GM12878 (cell line): ENCODE data around the gene SYS1. TPM values are rescaled to one million over a fixed set of nuclear protein-coding genes. Genes with fewer than 3 reads are reported as not detected.

Experiments
- ATAC-seq: fragments of 200-7000 bp; cut with Tn5 transposase; 3 replicates; pipeline ENCODE4 v1.9.1; 2020; ENCODE audit warnings: mild to moderate bottlenecking, moderate library complexity
- BruUV-seq: library from RNA; stranded (reverse); fragments of 400-500 nt; replicated peaks from 2 replicates; lab custom pipeline; 2021; lab: Mats Ljungman, UMichigan
- CTCF ChIA-PET: fragments of 300-600 bp; sonication (Branson Sonifier 250); formaldehyde crosslinking; extraction: SDS; loops from one replicate; lab custom pipeline; 2021; ENCODE audit warnings: inconsistent platforms; lab: Yijun Ruan, JAX
- POLR2A ChIA-PET: fragments of 350-600 bp; formaldehyde crosslinking; extraction: SDS; loops from one replicate; lab custom pipeline; 2021; ENCODE audit warnings: inconsistent platforms; lab: Charles Lee
- RAD21 ChIA-PET: fragments of 300-600 bp; sonication (Branson Sonifier 250); formaldehyde crosslinking; loops from one replicate; lab custom pipeline; 2023; ENCODE audit warnings: antibody characterized with exemption; ENCODE audit not compliant: unreplicated experiment; lab: Charles Lee
- SMC1A ChIA-PET: fragments of 300-600 bp; sonication (Branson Sonifier 250); formaldehyde crosslinking; loops from one replicate; lab custom pipeline; 2023; ENCODE audit not compliant: unreplicated experiment, uncharacterized antibody; lab: Charles Lee
- DNase-seq: peaks from one replicate; pipeline ENCODE4 v3.0.0-alpha.2; 2011; ENCODE audit warnings: low read depth, low spot score
- FAIRE-seq: peaks from 3 replicates; lab custom pipeline; 2011; peaks lifted over from hg19 to GRCh38; lab: Jason Lieb, UNC
- H2AFZ ChIP-seq: 2 replicates; pipeline ENCODE4 v1.6.0; 2011; ENCODE audit warnings: low read depth, low read length, control low read depth; ENCODE audit not compliant: control insufficient read depth
- H3K27ac ChIP-seq: 2 replicates; pipeline ENCODE4 v1.5.1; 2011; ENCODE audit warnings: control low read depth; ENCODE audit not compliant: control insufficient read depth, insufficient read depth
- H3K27me3 ChIP-seq, 2 experiments: replicated peaks in 1 of 2; 2 replicates each; pipeline versions ENCODE4 v1.6.0 to v1.6.1; 2011; ENCODE audit warnings: low read length in 1 of 2; ENCODE audit not compliant: control insufficient read depth in 2 of 2, insufficient read depth in 2 of 2
- H3K36me3 ChIP-seq, 2 experiments: 2 replicates each; pipeline ENCODE4 v1.5.1; 2011; ENCODE audit warnings: low read length in 1 of 2; ENCODE audit not compliant: control insufficient read depth in 2 of 2, insufficient read depth in 2 of 2
- H3K4me1 ChIP-seq: 2 replicates; pipeline ENCODE4 v1.6.1; 2011; ENCODE audit warnings: mild to moderate bottlenecking, low read length, moderate library complexity, mixed read lengths; ENCODE audit not compliant: control insufficient read depth, insufficient read depth
- H3K4me2 ChIP-seq: 2 replicates; pipeline ENCODE4 v1.6.0; 2011; ENCODE audit warnings: control low read depth; ENCODE audit not compliant: control insufficient read depth, insufficient read depth
- H3K4me3 ChIP-seq: fragments of 200-600 bp; sonication (generic); 2 replicates; pipeline ENCODE4 v1.5.1; 2016
- H3K79me2 ChIP-seq: 2 replicates; pipeline ENCODE4 v1.6.0; 2011; ENCODE audit warnings: low read length; ENCODE audit not compliant: control insufficient read depth, insufficient read depth
- H3K9ac ChIP-seq: 2 replicates; pipeline ENCODE4 v1.8.0; 2011; ENCODE audit warnings: low read length, control low read depth, mixed read lengths; ENCODE audit not compliant: control insufficient read depth, insufficient read depth
- H3K9me3 ChIP-seq: replicated peaks from 3 replicates; pipeline ENCODE4 v1.5.1; 2011; ENCODE audit warnings: mild to moderate bottlenecking, low read length; ENCODE audit not compliant: control insufficient read depth, insufficient read depth
- H4K20me1 ChIP-seq: 2 replicates; pipeline ENCODE4 v1.6.0; 2011; ENCODE audit not compliant: control insufficient read depth, insufficient read depth
- BCL3 ChIP-seq: IDR thresholded peaks from 2 replicates; pipeline ENCODE4 v1.6.1; 2011; ENCODE audit warnings: borderline replicate concordance, low read depth, mild to moderate bottlenecking, moderate library complexity, low read length; ENCODE audit not compliant: insufficient read depth, poor library complexity, severe bottlenecking
- EED ChIP-seq: sonication (generic); IDR thresholded peaks from 2 replicates; pipeline ENCODE4 v1.6.1; 2016; ENCODE audit warnings: antibody characterized with exemption, low read depth
- EGR1 ChIP-seq, 2 experiments: IDR thresholded peaks; 1 replicate in 1 of 2; 2 replicates in 1 of 2; pipeline ENCODE4 v1.6.1; 2011 to 2012; ENCODE audit warnings: low read depth in 2 of 2, low read length in 2 of 2, borderline replicate concordance in 1 of 2, mild to moderate bottlenecking in 1 of 2, moderate library complexity in 1 of 2
- MLLT1 ChIP-seq: fragments of 450-650 bp; IDR thresholded peaks from 2 replicates; pipeline ENCODE4 v1.6.1; 2016; ENCODE audit warnings: mild to moderate bottlenecking
- MXI1 ChIP-seq: fragments of 150-350 bp; IDR thresholded peaks from 2 replicates; pipeline ENCODE4 v1.6.1; 2011; ENCODE audit warnings: low read depth, mild to moderate bottlenecking, inconsistent platforms, low read length, improper control_type of control experiment
- MYC ChIP-seq: IDR thresholded peaks from 2 replicates; pipeline ENCODE4 v1.6.1; 2011; ENCODE audit warnings: mild to moderate bottlenecking, low read length, moderate library complexity, inconsistent platforms; ENCODE audit not compliant: insufficient read depth, insufficient replicate concordance, insufficient read length, severe bottlenecking
- POLR2AphosphoS2 ChIP-seq: IDR thresholded peaks from 2 replicates; pipeline ENCODE4 v1.6.1; 2011; ENCODE audit warnings: low read depth, mild to moderate bottlenecking, low read length, improper control_type of control experiment, moderate library complexity
- SMARCA5 ChIP-seq: fragments of 450-650 bp; IDR thresholded peaks from 2 replicates; pipeline ENCODE4 v1.6.1; 2017; ENCODE audit warnings: mild to moderate bottlenecking
- ZNF687 ChIP-seq: fragments of 450-650 bp; IDR thresholded peaks from 2 replicates; pipeline ENCODE4 v1.6.1; 2017; ENCODE audit warnings: mild to moderate bottlenecking, moderate library complexity
- WGBS: methylation state at CpG from one replicate; pipeline ENCODE4 v1.1.6; 2016; ENCODE audit warnings: low lambda C conversion rate; ENCODE audit not compliant: insufficient replicate concordance, insufficient coverage; ENCODE audit errors: missing lambda C conversion rate; 5-methylcytosine and 5-hydroxymethylcytosine counted together
- in situ Hi-C: fragments of 300-500 bp; cut with MboI; formaldehyde crosslinking; loops from 9 replicates; pipeline ENCODE4 v1.14.3; 2018; ENCODE audit warnings: mixed read lengths
- intact Hi-C: fragments of 100-400 bp; cut with micrococcal nuclease; formaldehyde crosslinking; loops from one replicate; pipeline ENCODE4 v1.14.2; 2022; ENCODE audit not compliant: unreplicated experiment
- polyA plus RNA-seq, 11 experiments: library from polyadenylated mRNA; depleted of rRNA in 4 of 11; unstranded in 6 of 11; stranded (reverse) in 5 of 11; fragments of >200 nt; fragmentation: Nextera tagmentation in 4 of 11; fragmentation: Illumina TruSeq in 1 of 11; extraction: Ambion mirVana in 4 of 11; extraction: Trizol in 1 of 11; gene quantifications; 1 replicate in 1 of 11; 2 replicates in 10 of 11; pipeline versions ENCODE4 v1.2.1 to v1.2.3, GENCODE V29; 2011 to 2016; ENCODE audit warnings: inconsistent platforms in 2 of 11, missing spikeins in 2 of 11, low read depth in 1 of 11
- total RNA-seq, 4 experiments: library from RNA; depleted of rRNA in 3 of 4; stranded (reverse); fragments of >200 nt in 3 of 4; fragmentation: Illumina TruSeq in 1 of 4; extraction: Trizol in 1 of 4; gene quantifications; 2 replicates each; pipeline versions ENCODE4 v1.2.1 to v1.2.3, GENCODE V29; 2013 to 2021
- TF ChIP-seq, protein P1 (sequence below): fragments of 450-650 bp; IDR thresholded peaks from 2 replicates; pipeline ENCODE4 v1.6.1; 2017; ENCODE audit warnings: antibody characterized with exemption, mild to moderate bottlenecking, moderate library complexity

SYS1 gene
- total and polyA plus RNA-seq, 10 of the 15 experiments (the other 5 are each of a cell fraction or from before 2014, with no cell fraction given): 5.1 to 22.6 (median 9.3) TPM

DNA sequence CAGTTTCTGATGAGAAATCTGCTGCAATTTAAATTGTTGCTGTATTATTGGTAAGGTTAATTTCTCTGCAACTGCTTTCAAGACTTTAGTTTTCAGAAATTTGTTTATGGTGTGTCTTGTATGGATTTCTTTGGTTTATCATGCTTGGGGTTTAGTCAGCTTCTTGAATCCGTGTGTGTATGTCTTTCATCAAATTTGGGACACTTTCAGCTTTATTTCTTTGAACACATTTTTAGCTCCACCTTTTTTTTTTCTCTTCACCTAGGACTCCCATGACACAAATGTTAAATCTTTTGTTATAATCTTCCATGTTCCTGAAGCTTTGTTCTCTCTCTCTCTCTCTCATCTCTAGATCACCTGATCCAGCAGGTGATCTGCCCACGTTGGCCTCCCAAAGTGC is 28.6 kb downstream of the SYS1 start (continued):
- TF ChIP-seq POLR2AphosphoS2: no peak
- TF ChIP-seq MYC: no peak
- TF ChIP-seq BCL3: no peak
- no peak for TF ChIP-seq EGR1 (IDR thresholded peaks at IDR 0.05; ENCODE audit: borderline replicate concordance in 1 of 2, low read depth in 2 of 2, low read length in 2 of 2)
- TF ChIP-seq SMARCA5: no peak

DNA sequence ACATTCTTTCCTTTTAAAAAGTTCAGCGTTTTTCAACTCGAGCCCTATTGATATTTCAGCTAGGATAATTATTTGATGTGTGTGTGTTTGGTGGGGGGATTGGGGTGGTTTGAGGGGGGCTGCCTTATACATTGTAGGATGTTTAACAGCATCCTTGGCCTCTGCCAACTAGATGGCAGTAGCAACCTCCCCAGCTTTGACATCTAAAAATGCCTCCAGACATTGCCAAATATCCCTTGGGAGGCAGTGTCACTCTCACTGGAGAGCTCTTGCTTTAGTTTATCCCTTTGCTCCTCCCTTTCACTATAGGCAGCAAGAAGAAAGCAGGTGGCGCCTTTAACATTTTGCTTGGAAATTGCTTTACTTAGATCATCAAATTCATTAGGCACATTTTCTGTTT is 29.8 kb downstream of the SYS1 start:
- no peak overlapping the region for H3K27ac ChIP-seq
- no peak overlapping the region for H3K4me2 ChIP-seq
- H3K9ac ChIP-seq: no peak overlapping the region
- no peaks in the 10 kb centered on the region for H3K4me1 ChIP-seq
- ChIA-PET POLR2A (interaction anchor here (0.8 kb wide), 1 partner anchor 23 kb away, joined by 3 read pairs; no protein-coding TSS in a partner anchor), CTCF (interaction anchor here (0.6 to 3.3 kb wide), 5 partner anchors 19 to 57 kb away, joined by 3 to 16 read pairs (median 3); partner anchors contain the start of gene SYS1), RAD21 (interaction anchor here (0.6 to 1.2 kb wide), 3 partner anchors 19 to 30 kb away, joined by 3 to 4 read pairs (median 3); partner anchors contain the start of gene SYS1), SMC1A (interaction anchor here (0.7 to 1.4 kb wide), 3 partner anchors 44 to 367 kb away, joined by 3 to 4 read pairs (median 4); no protein-coding TSS in a partner anchor)
- no peaks in the 10 kb centered on the region for H3K79me2 ChIP-seq
- BruUV-seq: no TSS peak
- FAIRE-seq: no peak
- no peaks in the 10 kb centered on the region; a peak in 1 of 4 replicates for H3K36me3 ChIP-seq
- DNase-seq: no peak
- H2AFZ ChIP-seq: no peak overlapping the region
- in situ Hi-C loops: no loop called here
- no peaks in the 10 kb centered on the region; the same call in 2 of the 3 replicates for H3K9me3 ChIP-seq
- no peaks in the 10 kb centered on the region for H4K20me1 ChIP-seq
- intact Hi-C loops: no loop called here
- H3K4me3 ChIP-seq: no peak overlapping the region
- no peak for ATAC-seq
- no peaks in the 10 kb centered on the region for H3K27me3 ChIP-seq
- 53% methylated on average over 3 of the region's 3 CpGs for WGBS
- no peak for TF ChIP-seq EED
- TF ChIP-seq MYC: no peak
- TF ChIP-seq MLLT1: no peak
- TF ChIP-seq MXI1: no peak
- TF ChIP-seq, protein P1, sequence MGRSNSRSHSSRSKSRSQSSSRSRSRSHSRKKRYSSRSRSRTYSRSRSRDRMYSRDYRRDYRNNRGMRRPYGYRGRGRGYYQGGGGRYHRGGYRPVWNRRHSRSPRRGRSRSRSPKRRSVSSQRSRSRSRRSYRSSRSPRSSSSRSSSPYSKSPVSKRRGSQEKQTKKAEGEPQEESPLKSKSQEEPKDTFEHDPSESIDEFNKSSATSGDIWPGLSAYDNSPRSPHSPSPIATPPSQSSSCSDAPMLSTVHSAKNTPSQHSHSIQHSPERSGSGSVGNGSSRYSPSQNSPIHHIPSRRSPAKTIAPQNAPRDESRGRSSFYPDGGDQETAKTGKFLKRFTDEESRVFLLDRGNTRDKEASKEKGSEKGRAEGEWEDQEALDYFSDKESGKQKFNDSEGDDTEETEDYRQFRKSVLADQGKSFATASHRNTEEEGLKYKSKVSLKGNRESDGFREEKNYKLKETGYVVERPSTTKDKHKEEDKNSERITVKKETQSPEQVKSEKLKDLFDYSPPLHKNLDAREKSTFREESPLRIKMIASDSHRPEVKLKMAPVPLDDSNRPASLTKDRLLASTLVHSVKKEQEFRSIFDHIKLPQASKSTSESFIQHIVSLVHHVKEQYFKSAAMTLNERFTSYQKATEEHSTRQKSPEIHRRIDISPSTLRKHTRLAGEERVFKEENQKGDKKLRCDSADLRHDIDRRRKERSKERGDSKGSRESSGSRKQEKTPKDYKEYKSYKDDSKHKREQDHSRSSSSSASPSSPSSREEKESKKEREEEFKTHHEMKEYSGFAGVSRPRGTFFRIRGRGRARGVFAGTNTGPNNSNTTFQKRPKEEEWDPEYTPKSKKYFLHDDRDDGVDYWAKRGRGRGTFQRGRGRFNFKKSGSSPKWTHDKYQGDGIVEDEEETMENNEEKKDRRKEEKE: no peak
- TF ChIP-seq ZNF687: no peak
